ENCODE data around the gene SH3D19.

DNA sequence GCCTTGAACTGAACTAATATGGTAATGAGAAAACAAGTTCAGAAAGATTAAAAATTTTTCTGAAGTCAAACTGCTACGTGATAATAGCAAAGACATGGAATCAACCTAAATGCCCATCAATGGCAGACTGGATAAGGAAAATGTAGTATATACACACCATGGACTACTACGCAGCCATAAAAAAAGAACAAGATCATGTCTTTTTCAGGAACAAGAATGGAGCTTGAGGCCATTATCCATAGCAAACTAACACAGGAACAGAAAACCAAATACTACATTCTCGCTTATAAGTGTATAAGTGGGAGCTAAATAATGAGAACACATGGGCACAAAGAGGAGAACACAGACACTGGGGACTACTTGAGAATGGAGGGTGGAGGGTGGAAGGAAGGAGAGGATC, 230.3 kb downstream of the SH3D19 start:
- TF ChIP-seq, protein P1, sequence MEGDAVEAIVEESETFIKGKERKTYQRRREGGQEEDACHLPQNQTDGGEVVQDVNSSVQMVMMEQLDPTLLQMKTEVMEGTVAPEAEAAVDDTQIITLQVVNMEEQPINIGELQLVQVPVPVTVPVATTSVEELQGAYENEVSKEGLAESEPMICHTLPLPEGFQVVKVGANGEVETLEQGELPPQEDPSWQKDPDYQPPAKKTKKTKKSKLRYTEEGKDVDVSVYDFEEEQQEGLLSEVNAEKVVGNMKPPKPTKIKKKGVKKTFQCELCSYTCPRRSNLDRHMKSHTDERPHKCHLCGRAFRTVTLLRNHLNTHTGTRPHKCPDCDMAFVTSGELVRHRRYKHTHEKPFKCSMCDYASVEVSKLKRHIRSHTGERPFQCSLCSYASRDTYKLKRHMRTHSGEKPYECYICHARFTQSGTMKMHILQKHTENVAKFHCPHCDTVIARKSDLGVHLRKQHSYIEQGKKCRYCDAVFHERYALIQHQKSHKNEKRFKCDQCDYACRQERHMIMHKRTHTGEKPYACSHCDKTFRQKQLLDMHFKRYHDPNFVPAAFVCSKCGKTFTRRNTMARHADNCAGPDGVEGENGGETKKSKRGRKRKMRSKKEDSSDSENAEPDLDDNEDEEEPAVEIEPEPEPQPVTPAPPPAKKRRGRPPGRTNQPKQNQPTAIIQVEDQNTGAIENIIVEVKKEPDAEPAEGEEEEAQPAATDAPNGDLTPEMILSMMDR (IDR thresholded peaks at IDR 0.05; ENCODE audit: borderline replicate concordance, extremely low read depth, low read length, poor library complexity, severe bottlenecking), result no peak
- TF ChIP-seq EZH2 (IDR thresholded peaks at IDR 0.05; ENCODE audit: borderline replicate concordance, low read depth, low read length, severe bottlenecking), result no peak
